ENCODE data around the gene ADISSP.

The ADISSP gene

DNA sequence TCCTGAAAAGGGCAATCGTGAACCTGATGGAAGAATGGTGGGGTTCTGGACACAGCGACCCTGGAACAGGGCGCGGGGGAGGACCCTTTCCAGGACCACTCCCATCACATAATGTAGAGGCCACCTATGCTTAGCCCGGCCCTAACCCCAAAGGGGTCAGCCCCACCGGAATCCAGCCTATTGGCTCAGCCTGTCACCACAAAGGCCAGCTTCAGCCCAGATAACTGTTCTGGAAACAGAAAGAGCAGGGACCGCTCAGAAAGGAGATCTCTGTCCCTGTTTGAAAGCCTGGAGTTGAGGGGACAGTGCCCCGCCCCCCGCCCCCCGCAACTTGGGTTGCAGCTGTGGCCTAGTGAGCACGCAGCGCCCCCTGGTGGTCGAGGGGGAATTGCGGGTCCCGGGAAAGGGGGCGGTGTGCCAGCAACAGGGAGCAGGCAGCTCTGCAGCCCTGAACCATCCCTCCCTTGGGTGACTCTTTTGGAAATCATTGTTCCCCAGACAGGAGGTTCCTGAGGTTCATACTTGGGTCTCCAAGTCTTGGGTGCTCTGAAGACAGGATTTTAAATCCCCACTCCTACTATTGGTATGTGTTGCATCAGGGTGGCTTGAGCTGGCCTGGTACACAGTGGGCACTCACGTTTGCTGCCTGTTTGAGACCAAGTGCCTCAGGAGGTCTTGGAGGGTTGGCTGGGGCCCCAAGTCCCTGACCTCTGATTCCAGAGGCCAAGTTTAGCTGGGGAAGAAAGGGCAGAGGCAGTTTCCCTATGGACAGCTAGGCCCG is 56.7 kb downstream of the ADISSP start:
- peak; percentile 84 for ATAC-seq
- TF ChIP-seq RARB (CRISPR knock-in tag; IDR thresholded peaks at IDR 0.05) (no peak), ZNF565 (CRISPR knock-in tag; conservative IDR thresholded peaks at IDR 0.05; ENCODE audit: low read depth) (no peak), ZNF70 (CRISPR knock-in tag; IDR thresholded peaks at IDR 0.05) (no peak), BACH2 (CRISPR knock-in tag; IDR thresholded peaks at IDR 0.05; ENCODE audit: borderline replicate concordance) (no peak), TCF4 (CRISPR knock-in tag; IDR thresholded peaks at IDR 0.05; ENCODE audit: borderline replicate concordance) (no peak), CSDC2 (CRISPR knock-in tag; IDR thresholded peaks at IDR 0.05) (no peak), ISL1 (CRISPR knock-in tag; IDR thresholded peaks at IDR 0.05) (no peak), ZC3H10 (CRISPR knock-in tag; IDR thresholded peaks at IDR 0.05) (no peak), ZFP3 (CRISPR knock-in tag; IDR thresholded peaks at IDR 0.05) (no peak), ZNF8 (CRISPR knock-in tag; IDR thresholded peaks at IDR 0.05) (no peak)
- TF ChIP-seq, protein P1, sequence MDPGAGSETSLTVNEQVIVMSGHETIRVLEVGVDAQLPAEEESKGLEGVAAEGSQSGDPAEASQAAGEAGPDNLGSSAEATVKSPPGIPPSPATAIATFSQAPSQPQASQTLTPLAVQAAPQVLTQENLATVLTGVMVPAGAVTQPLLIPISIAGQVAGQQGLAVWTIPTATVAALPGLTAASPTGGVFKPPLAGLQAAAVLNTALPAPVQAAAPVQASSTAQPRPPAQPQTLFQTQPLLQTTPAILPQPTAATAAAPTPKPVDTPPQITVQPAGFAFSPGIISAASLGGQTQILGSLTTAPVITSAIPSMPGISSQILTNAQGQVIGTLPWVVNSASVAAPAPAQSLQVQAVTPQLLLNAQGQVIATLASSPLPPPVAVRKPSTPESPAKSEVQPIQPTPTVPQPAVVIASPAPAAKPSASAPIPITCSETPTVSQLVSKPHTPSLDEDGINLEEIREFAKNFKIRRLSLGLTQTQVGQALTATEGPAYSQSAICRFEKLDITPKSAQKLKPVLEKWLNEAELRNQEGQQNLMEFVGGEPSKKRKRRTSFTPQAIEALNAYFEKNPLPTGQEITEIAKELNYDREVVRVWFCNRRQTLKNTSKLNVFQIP (CRISPR knock-in tag; IDR thresholded peaks at IDR 0.05; ENCODE audit: borderline replicate concordance, low read depth) = no peak

DNA sequence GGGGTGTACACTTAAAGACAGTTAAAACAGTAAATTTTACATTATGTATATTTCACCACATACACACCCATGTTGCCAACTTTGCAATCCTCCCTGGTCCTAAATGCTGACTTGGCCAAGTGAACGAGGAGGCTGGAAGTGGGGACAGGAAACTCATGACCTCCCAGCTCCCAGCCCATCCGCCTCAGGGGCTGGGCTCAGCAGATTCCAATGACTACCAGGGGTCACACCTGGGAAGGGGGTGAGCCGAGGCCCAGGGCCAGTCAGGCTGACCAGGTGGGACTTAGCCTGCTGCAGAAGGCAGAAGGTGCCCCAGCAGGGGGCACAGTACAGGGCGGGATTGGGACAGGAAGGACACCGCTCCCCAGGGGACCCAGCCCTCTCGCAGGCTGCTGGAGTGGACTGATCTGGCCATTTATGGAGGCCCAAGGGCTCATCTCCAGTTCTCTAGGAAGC is 57.5 kb downstream of the ADISSP start:
- no peak for TF ChIP-seq ZFP30 (CRISPR knock-in tag; IDR thresholded peaks at IDR 0.05)
- TF ChIP-seq TCF4 (CRISPR knock-in tag; IDR thresholded peaks at IDR 0.05; ENCODE audit: borderline replicate concordance) = no peak
- no peak for TF ChIP-seq CSDC2 (CRISPR knock-in tag; IDR thresholded peaks at IDR 0.05)
- no peak for TF ChIP-seq BACH2 (CRISPR knock-in tag; IDR thresholded peaks at IDR 0.05; ENCODE audit: borderline replicate concordance)
- TF ChIP-seq ZNF565 (CRISPR knock-in tag; conservative IDR thresholded peaks at IDR 0.05; ENCODE audit: low read depth) = no peak
- no peak for TF ChIP-seq ESRRG (CRISPR knock-in tag; IDR thresholded peaks at IDR 0.05)
- TF ChIP-seq, protein P1 (CRISPR knock-in tag; IDR thresholded peaks at IDR 0.05; ENCODE audit: borderline replicate concordance, low read depth) = no peak
- TF ChIP-seq ZFP3 (CRISPR knock-in tag; IDR thresholded peaks at IDR 0.05) = no peak
- TF ChIP-seq, protein P2, sequence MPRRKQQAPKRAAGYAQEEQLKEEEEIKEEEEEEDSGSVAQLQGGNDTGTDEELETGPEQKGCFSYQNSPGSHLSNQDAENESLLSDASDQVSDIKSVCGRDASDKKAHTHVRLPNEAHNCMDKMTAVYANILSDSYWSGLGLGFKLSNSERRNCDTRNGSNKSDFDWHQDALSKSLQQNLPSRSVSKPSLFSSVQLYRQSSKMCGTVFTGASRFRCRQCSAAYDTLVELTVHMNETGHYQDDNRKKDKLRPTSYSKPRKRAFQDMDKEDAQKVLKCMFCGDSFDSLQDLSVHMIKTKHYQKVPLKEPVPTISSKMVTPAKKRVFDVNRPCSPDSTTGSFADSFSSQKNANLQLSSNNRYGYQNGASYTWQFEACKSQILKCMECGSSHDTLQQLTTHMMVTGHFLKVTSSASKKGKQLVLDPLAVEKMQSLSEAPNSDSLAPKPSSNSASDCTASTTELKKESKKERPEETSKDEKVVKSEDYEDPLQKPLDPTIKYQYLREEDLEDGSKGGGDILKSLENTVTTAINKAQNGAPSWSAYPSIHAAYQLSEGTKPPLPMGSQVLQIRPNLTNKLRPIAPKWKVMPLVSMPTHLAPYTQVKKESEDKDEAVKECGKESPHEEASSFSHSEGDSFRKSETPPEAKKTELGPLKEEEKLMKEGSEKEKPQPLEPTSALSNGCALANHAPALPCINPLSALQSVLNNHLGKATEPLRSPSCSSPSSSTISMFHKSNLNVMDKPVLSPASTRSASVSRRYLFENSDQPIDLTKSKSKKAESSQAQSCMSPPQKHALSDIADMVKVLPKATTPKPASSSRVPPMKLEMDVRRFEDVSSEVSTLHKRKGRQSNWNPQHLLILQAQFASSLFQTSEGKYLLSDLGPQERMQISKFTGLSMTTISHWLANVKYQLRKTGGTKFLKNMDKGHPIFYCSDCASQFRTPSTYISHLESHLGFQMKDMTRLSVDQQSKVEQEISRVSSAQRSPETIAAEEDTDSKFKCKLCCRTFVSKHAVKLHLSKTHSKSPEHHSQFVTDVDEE (CRISPR knock-in tag; IDR thresholded peaks at IDR 0.05) = no peak
- TF ChIP-seq ZC3H10 (CRISPR knock-in tag; IDR thresholded peaks at IDR 0.05) = no peak
- TF ChIP-seq, protein P3, sequence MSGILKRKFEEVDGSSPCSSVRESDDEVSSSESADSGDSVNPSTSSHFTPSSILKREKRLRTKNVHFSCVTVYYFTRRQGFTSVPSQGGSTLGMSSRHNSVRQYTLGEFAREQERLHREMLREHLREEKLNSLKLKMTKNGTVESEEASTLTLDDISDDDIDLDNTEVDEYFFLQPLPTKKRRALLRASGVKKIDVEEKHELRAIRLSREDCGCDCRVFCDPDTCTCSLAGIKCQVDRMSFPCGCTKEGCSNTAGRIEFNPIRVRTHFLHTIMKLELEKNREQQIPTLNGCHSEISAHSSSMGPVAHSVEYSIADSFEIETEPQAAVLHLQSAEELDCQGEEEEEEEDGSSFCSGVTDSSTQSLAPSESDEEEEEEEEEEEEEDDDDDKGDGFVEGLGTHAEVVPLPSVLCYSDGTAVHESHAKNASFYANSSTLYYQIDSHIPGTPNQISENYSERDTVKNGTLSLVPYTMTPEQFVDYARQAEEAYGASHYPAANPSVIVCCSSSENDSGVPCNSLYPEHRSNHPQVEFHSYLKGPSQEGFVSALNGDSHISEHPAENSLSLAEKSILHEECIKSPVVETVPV (CRISPR knock-in tag; IDR thresholded peaks at IDR 0.05) = no peak
- no peak for TF ChIP-seq GLIS3 (CRISPR knock-in tag; IDR thresholded peaks at IDR 0.05)
- TF ChIP-seq, protein P4, sequence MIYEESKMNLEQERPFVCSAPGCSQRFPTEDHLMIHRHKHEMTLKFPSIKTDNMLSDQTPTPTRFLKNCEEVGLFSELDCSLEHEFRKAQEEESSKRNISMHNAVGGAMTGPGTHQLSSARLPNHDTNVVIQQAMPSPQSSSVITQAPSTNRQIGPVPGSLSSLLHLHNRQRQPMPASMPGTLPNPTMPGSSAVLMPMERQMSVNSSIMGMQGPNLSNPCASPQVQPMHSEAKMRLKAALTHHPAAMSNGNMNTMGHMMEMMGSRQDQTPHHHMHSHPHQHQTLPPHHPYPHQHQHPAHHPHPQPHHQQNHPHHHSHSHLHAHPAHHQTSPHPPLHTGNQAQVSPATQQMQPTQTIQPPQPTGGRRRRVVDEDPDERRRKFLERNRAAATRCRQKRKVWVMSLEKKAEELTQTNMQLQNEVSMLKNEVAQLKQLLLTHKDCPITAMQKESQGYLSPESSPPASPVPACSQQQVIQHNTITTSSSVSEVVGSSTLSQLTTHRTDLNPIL (CRISPR knock-in tag; IDR thresholded peaks at IDR 0.05; ENCODE audit: low read depth) = no peak
- no peak for TF ChIP-seq ZNF8 (CRISPR knock-in tag; IDR thresholded peaks at IDR 0.05)
- no peak for TF ChIP-seq TOX (CRISPR knock-in tag; IDR thresholded peaks at IDR 0.05; ENCODE audit: borderline replicate concordance)
- no peak for ATAC-seq

DNA sequence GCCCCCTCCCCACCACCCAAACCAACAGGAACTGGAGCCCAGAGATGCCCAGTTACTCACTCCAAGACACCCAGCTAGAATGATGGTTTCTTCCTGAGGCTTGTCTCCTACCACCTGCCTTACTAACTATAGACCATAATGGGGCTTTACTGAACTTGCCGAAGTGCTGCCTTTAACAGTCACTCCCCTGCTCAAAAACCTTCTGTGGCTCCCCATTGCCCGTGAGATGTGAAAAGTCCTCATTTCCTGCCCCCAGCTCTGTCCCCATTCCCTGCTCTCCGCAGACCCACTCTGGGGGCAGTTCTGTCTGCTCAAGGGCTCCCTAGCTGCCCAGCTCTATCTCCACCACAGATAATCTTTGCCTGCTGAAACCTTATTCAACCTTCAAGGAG is 60.0 kb downstream of the ADISSP start:
- TF ChIP-seq, protein P5, sequence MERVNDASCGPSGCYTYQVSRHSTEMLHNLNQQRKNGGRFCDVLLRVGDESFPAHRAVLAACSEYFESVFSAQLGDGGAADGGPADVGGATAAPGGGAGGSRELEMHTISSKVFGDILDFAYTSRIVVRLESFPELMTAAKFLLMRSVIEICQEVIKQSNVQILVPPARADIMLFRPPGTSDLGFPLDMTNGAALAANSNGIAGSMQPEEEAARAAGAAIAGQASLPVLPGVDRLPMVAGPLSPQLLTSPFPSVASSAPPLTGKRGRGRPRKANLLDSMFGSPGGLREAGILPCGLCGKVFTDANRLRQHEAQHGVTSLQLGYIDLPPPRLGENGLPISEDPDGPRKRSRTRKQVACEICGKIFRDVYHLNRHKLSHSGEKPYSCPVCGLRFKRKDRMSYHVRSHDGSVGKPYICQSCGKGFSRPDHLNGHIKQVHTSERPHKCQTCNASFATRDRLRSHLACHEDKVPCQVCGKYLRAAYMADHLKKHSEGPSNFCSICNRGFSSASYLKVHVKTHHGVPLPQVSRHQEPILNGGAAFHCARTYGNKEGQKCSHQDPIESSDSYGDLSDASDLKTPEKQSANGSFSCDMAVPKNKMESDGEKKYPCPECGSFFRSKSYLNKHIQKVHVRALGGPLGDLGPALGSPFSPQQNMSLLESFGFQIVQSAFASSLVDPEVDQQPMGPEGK (CRISPR knock-in tag; IDR thresholded peaks at IDR 0.05; ENCODE audit: borderline replicate concordance) = no peak
- TF ChIP-seq, protein P3 (CRISPR knock-in tag; IDR thresholded peaks at IDR 0.05) = no peak
- ATAC-seq = no peak
